WTC11 (cell line): ENCODE data around the gene PPP6R1. TPM values are rescaled to one million over a fixed set of nuclear protein-coding genes. Genes with fewer than 3 reads are reported as not detected.

ENCODE experiments used
- ATAC-seq: fragments of 200-7000 bp; cut with Tn5 transposase; 2 replicates; pipeline ENCODE4 v1.10.0; 2021; ENCODE audit warnings: mild to moderate bottlenecking, moderate library complexity
- CTCF ChIA-PET: fragments of 300-600 bp; sonication (Branson Sonifier 250); formaldehyde crosslinking; loops from one replicate; lab custom pipeline; 2021; ENCODE audit warnings: antibody characterized with exemption; lab: Charles Lee
- POLR2A ChIA-PET: fragments of 350-600 bp; sonication (Branson Sonifier 250); formaldehyde crosslinking; loops from one replicate; lab custom pipeline; 2021; ENCODE audit warnings: antibody characterized with exemption; lab: Charles Lee
- DNase-seq: peaks from one replicate; pipeline ENCODE4 v3.0.0; 2021; ENCODE audit warnings: low spot score
- H3K27ac Mint-ChIP-seq: 2 replicates; pipeline ENCODE4 v1.8.0; 2021; ENCODE audit warnings: mixed read lengths
- H3K27me3 Mint-ChIP-seq: 2 replicates; pipeline ENCODE4 v1.8.0; 2021; ENCODE audit warnings: low read depth, mild to moderate bottlenecking, moderate library complexity, mixed read lengths
- H3K36me3 Mint-ChIP-seq: 2 replicates; pipeline ENCODE4 v1.8.0; 2021; ENCODE audit warnings: mixed read lengths
- H3K4me1 Mint-ChIP-seq: 2 replicates; pipeline ENCODE4 v1.8.0; 2022; ENCODE audit warnings: mixed read lengths
- H3K4me3 Mint-ChIP-seq: 2 replicates; pipeline ENCODE4 v1.8.0; 2021; ENCODE audit warnings: mild to moderate bottlenecking, moderate library complexity, mixed read lengths
- H3K9me3 Mint-ChIP-seq: 2 replicates; pipeline ENCODE4 v1.8.0; 2021; ENCODE audit warnings: mixed read lengths
- AFF4 ChIP-seq: sonication (generic); formaldehyde crosslinking; IDR thresholded peaks from 2 replicates; pipeline ENCODE4 v1.8.1; 2023; ENCODE audit warnings: mild to moderate bottlenecking, missing genetic modification reagents, borderline replicate concordance
- CREM ChIP-seq: sonication (generic); formaldehyde crosslinking; IDR thresholded peaks from 2 replicates; pipeline ENCODE4 v1.8.1; 2022; ENCODE audit warnings: mild to moderate bottlenecking, missing genetic modification reagents, moderate library complexity
- E2F5 ChIP-seq: sonication (generic); formaldehyde crosslinking; IDR thresholded peaks from 2 replicates; pipeline ENCODE4 v1.8.1; 2022; ENCODE audit warnings: mild to moderate bottlenecking, moderate library complexity, missing genetic modification reagents
- EMX1 ChIP-seq: fragments of 250-450 bp; sonication (Bioruptor Pico); IDR thresholded peaks from 2 replicates; pipeline ENCODE4 v1.8.0; 2021; ENCODE audit warnings: mild to moderate bottlenecking
- FOXK1 ChIP-seq: sonication (generic); formaldehyde crosslinking; IDR thresholded peaks from 2 replicates; pipeline ENCODE4 v1.8.0; 2022; ENCODE audit warnings: mild to moderate bottlenecking, moderate library complexity, missing genetic modification reagents
- FOXP4 ChIP-seq: sonication (generic); formaldehyde crosslinking; IDR thresholded peaks from 2 replicates; pipeline ENCODE4 v1.8.0; 2022; ENCODE audit warnings: mild to moderate bottlenecking, missing genetic modification reagents
- GABPB1 ChIP-seq: sonication (generic); formaldehyde crosslinking; IDR thresholded peaks from 2 replicates; pipeline ENCODE4 v1.8.1; 2023; ENCODE audit warnings: mild to moderate bottlenecking, missing genetic modification reagents
- GTF2I ChIP-seq: fragments of 250-450 bp; sonication (Bioruptor Pico); conservative IDR thresholded peaks from 2 replicates; pipeline ENCODE4 v1.4.0; 2021; ENCODE audit warnings: mild to moderate bottlenecking
- IRF2 ChIP-seq: sonication (generic); formaldehyde crosslinking; IDR thresholded peaks from 2 replicates; pipeline ENCODE4 v1.8.0; 2022; ENCODE audit warnings: low read depth, missing genetic modification reagents, borderline replicate concordance
- NFE2L1 ChIP-seq: sonication (generic); formaldehyde crosslinking; IDR thresholded peaks from 2 replicates; pipeline ENCODE4 v1.8.1; 2023; ENCODE audit warnings: missing genetic modification reagents
- NR1H2 ChIP-seq: sonication (generic); formaldehyde crosslinking; IDR thresholded peaks from 2 replicates; pipeline ENCODE4 v1.9.0; 2021; ENCODE audit warnings: mild to moderate bottlenecking, moderate library complexity, missing genetic modification reagents
- STAT6 ChIP-seq: sonication (generic); formaldehyde crosslinking; conservative IDR thresholded peaks from 2 replicates; pipeline ENCODE4 v1.8.1; 2023; ENCODE audit warnings: mild to moderate bottlenecking, low read depth, missing genetic modification reagents, moderate library complexity
- ZNF263 ChIP-seq: sonication (generic); formaldehyde crosslinking; IDR thresholded peaks from 2 replicates; pipeline ENCODE4 v1.8.1; 2022; ENCODE audit warnings: low read depth, mild to moderate bottlenecking, moderate library complexity, missing genetic modification reagents
- ZNF317 ChIP-seq: sonication (generic); formaldehyde crosslinking; IDR thresholded peaks from 2 replicates; pipeline ENCODE4 v1.8.1; 2023; ENCODE audit warnings: low read depth, mild to moderate bottlenecking, moderate library complexity, missing genetic modification reagents, borderline replicate concordance
- ZNF512 ChIP-seq: sonication (generic); formaldehyde crosslinking; IDR thresholded peaks from 2 replicates; pipeline ENCODE4 v1.8.1; 2022; ENCODE audit warnings: missing genetic modification reagents, borderline replicate concordance
- ZNF532 ChIP-seq: fragments of 250-450 bp; sonication (Bioruptor Pico); IDR thresholded peaks from 2 replicates; pipeline ENCODE4 v1.9.0; 2021; ENCODE audit warnings: mild to moderate bottlenecking, borderline replicate concordance
- total RNA-seq: library from RNA; stranded (reverse); gene quantifications from 3 replicates; pipeline ENCODE4 v1.2.3, GENCODE V29; 2021

PPP6R1 gene
- total RNA-seq, 1 experiment from 2014 or later, result 91.8 TPM

GRCh38 chr19:55244004-55244680 lies 14.7 kb downstream of the PPP6R1 start (continued):
- TF ChIP-seq FOXP4 (no peak), AFF4 (no peak), ZNF263 (CRISPR knock-in tag) (no peak), CREM (CRISPR knock-in tag) (no peak), GABPB1 (CRISPR knock-in tag) (no peak), FOXK1 (no peak), NFE2L1 (CRISPR knock-in tag) (no peak), ZNF317 (CRISPR knock-in tag) (no peak), ZNF512 (CRISPR knock-in tag) (no peak), EMX1 (CRISPR knock-in tag) (no peak), ZNF532 (CRISPR knock-in tag) (no peak), IRF2 (CRISPR knock-in tag) (no peak)

GRCh38 chr19:55242517-55242916 lies 16.3 kb downstream of the PPP6R1 start:
- DNase-seq (no peak), ATAC-seq (no peak)
- Mint-ChIP-seq H3K36me3 (peaks cover 40% of the 10 kb centered on the region), H3K9me3 (no peaks in the 10 kb centered on the region), H3K4me1 (no peaks in the 10 kb centered on the region), H3K4me3 (no peak overlapping the region), H3K27me3 (no peaks in the 10 kb centered on the region), H3K27ac (no peak overlapping the region)
- POLR2A ChIA-PET, result no interaction called here
- CTCF ChIA-PET, result no interaction called here
- TF ChIP-seq E2F5 (no peak), STAT6 (CRISPR knock-in tag) (no peak), GTF2I (CRISPR knock-in tag) (no peak), NR1H2 (CRISPR knock-in tag) (no peak)
